MCF 10A (cell line): Measurements from ENCODE around the gene DTD2. TPM values are rescaled to one million over a fixed set of nuclear protein-coding genes. Genes with fewer than 3 reads are reported as not detected.

Experiments used
- BruUV-seq: library from RNA; stranded (reverse); fragments of 400-500 nt; replicated peaks from 2 replicates; lab custom pipeline; 2021; lab: Mats Ljungman, UMichigan
- CTCF ChIA-PET: fragments of 300-600 bp; sonication (Branson Sonifier 250); formaldehyde crosslinking; extraction: SDS; loops from one replicate; lab custom pipeline; 2021; ENCODE audit warnings: antibody characterized with exemption, inconsistent platforms; lab: Yijun Ruan, JAX
- POLR2A ChIA-PET: fragments of 300-600, 350-650 bp; sonication (Branson Sonifier 250); formaldehyde crosslinking; extraction: SDS; loops from one replicate; lab custom pipeline; 2020; ENCODE audit warnings: antibody characterized with exemption, inconsistent platforms; lab: Yijun Ruan, JAX
- DNase-seq: peaks from one replicate; pipeline ENCODE4 v3.0.0-alpha.2; 2018; ENCODE audit not compliant: unreplicated experiment
- H3K27ac Mint-ChIP-seq: one replicate; pipeline ENCODE4 v1.8.0; 2022; ENCODE audit warnings: mild to moderate bottlenecking, low read depth, mixed read lengths; ENCODE audit not compliant: unreplicated experiment
- H3K27me3 Mint-ChIP-seq: one replicate; pipeline ENCODE4 v1.8.0; 2022; ENCODE audit warnings: mixed read lengths; ENCODE audit not compliant: insufficient read depth, unreplicated experiment
- H3K36me3 Mint-ChIP-seq: one replicate; pipeline ENCODE4 v1.8.0; 2022; ENCODE audit warnings: mild to moderate bottlenecking, moderate library complexity, mixed read lengths; ENCODE audit not compliant: insufficient read depth, unreplicated experiment
- H3K4me1 Mint-ChIP-seq: one replicate; pipeline ENCODE4 v1.8.0; 2022; ENCODE audit warnings: mixed read lengths; ENCODE audit not compliant: insufficient read depth, unreplicated experiment
- H3K4me3 Mint-ChIP-seq: one replicate; pipeline ENCODE4 v1.8.0; 2022; ENCODE audit warnings: mild to moderate bottlenecking, moderate library complexity, mixed read lengths; ENCODE audit not compliant: unreplicated experiment
- H3K9me3 Mint-ChIP-seq: one replicate; pipeline ENCODE4 v1.8.0; 2022; ENCODE audit warnings: mixed read lengths; ENCODE audit not compliant: unreplicated experiment
- intact Hi-C: fragments of 100-400 bp; cut with micrococcal nuclease; formaldehyde crosslinking; loops from 2 replicates; pipeline ENCODE4 v1.14.1; 2022
- total RNA-seq: library from RNA; stranded (reverse); gene quantifications from 2 replicates; pipeline ENCODE4 v1.2.3, GENCODE V29; 2022
- TF ChIP-seq, protein P1 (sequence below): fragments of 200-600 bp; IDR thresholded peaks from one replicate; pipeline ENCODE4 v1.8.0; 2022; ENCODE audit warnings: antibody characterized with exemption, mild to moderate bottlenecking; ENCODE audit not compliant: unreplicated experiment

DTD2 gene
- total RNA-seq, 1 experiment from 2014 or later = 24.4 TPM

DNA sequence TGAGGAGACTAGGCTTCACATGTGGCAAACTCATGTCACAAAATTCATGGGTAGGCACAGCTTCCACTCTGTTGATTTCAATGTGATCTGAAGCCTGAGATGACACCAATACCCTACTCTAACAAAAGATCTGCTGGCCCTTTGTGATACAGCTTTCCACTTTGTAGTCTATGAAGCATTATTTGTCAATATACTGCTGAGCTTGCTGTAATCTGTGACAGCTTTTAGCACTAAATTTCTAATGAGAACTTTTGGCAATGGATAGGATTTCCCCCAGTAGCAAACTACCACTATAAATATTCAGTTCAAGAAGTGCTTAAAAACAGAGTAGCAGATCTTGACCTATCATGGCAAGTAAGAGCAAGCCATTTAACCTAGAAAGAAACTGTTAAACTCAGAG is 31.4 kb downstream of the DTD2 start:
- intact Hi-C loops = loop anchor here (10.0 kb wide), 1 partner anchor 689 kb away; no protein-coding TSS in a partner anchor
- Mint-ChIP-seq H3K36me3 (no peaks in the 10 kb centered on the region), H3K4me1 (peaks cover 5% of the 10 kb centered on the region), H3K4me3 (no peak overlapping the region), H3K9me3 (no peaks in the 10 kb centered on the region), H3K27me3 (no peaks in the 10 kb centered on the region), H3K27ac (no peak overlapping the region)
- DNase-seq = no peak
- ChIA-PET POLR2A (interaction anchor here (1.1 kb wide), 1 partner anchor 29 kb away, joined by 4 read pairs; no protein-coding TSS in a partner anchor), CTCF (interaction anchor here (0.6 to 2.0 kb wide), 5 partner anchors 9 to 647 kb away, joined by 3 to 4 read pairs (median 3); no protein-coding TSS in a partner anchor)
- TF ChIP-seq, protein P1, sequence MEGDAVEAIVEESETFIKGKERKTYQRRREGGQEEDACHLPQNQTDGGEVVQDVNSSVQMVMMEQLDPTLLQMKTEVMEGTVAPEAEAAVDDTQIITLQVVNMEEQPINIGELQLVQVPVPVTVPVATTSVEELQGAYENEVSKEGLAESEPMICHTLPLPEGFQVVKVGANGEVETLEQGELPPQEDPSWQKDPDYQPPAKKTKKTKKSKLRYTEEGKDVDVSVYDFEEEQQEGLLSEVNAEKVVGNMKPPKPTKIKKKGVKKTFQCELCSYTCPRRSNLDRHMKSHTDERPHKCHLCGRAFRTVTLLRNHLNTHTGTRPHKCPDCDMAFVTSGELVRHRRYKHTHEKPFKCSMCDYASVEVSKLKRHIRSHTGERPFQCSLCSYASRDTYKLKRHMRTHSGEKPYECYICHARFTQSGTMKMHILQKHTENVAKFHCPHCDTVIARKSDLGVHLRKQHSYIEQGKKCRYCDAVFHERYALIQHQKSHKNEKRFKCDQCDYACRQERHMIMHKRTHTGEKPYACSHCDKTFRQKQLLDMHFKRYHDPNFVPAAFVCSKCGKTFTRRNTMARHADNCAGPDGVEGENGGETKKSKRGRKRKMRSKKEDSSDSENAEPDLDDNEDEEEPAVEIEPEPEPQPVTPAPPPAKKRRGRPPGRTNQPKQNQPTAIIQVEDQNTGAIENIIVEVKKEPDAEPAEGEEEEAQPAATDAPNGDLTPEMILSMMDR = no peak
- BruUV-seq = no TSS peak

DNA sequence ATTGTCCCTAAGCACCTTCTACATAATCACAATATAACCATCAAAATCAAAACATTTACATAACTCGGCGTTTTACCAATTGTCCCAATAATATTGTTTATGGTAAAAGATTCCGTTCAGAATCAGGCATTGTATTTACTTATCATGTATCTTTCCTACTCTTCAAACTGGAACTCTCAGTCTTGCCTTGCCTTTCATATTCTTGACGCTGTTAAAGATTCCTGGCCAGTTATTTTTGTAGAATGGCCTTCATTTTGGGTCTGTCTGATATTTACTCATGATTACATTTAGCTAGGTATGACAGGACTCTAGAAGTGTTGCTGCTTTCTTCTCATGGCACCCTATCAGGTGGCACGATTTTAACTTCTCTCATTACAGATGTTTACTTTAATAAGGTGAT is 36.1 kb downstream of the DTD2 start:
- H3K27me3 Mint-ChIP-seq = no peaks in the 10 kb centered on the region
- no peaks in the 10 kb centered on the region for H3K9me3 Mint-ChIP-seq
- peaks cover 16% of the 10 kb centered on the region for H3K4me1 Mint-ChIP-seq
- no TSS peak for BruUV-seq
- ChIA-PET CTCF (interaction anchor here (0.6 to 2.0 kb wide), 6 partner anchors 10 to 106 kb away, joined by 3 to 8 read pairs (median 4); no protein-coding TSS in a partner anchor), POLR2A (interaction anchor here (1.2 to 4.5 kb wide), 14 partner anchors 14 to 1139 kb away, joined by 3 to 46 read pairs (median 10); partner anchors contain the start of genes ARHGAP5, DTD2 and HECTD1)
- H3K36me3 Mint-ChIP-seq = no peaks in the 10 kb centered on the region
- TF ChIP-seq, protein P1 = no peak
- intact Hi-C loops = loop anchor here (2.0 to 10.0 kb wide), 2 partner anchors 214 to 694 kb away; partner anchors contain the start of gene HECTD1
- H3K27ac Mint-ChIP-seq = peak overlapping the region; percentile 97
- no peak for DNase-seq
- peak overlapping the region; percentile 99 for H3K4me3 Mint-ChIP-seq

DNA sequence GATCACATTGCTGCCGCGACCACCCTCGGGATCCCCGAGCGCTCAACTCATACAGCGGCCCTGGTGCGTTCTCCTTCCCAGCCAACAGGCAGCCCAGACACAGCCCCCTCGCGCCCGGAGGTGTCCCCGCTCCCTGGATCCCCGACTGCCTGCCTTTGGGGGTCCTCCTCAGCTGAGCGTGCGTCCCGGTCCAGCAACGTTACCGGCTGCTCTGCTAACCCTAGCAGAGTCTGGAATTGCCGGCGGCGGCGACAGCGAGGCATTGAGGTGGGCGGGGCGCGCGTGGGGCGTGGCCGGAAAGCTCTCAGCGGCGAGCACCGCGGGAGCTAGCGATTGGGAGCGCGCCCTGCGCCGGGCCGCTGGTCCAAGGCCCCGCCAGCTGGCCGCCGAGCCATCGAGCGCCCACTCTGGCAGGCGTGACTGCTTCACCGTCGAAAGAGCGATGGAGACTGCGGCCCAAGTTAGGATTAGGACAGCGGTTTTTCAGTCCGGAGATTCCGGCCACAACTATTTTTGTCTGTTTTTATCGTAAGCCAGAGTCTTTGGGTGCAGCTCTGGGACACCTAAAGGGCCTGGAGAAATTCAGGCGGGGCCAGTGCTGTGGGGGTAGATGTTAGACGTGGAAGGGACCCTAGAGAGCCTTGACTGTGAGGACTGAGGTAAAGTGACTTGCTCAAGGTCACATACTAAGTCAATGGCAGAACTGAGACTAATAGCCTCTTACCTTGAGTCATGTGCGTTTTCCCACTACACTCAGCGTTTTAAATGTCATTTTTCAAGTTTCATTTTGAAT is 36.8 kb downstream of the DTD2 start, which contains the start of gene HEATR5A:
TSS of gene HEATR5A (minus strand) at position 232 of the 793 bp plus-strand sequence. CDS start 17,575 bp downstream, outside the sequence.
- no peaks in the 10 kb centered on the region for H3K27me3 Mint-ChIP-seq
- TF ChIP-seq, protein P1 = no peak
- H3K36me3 Mint-ChIP-seq = no peaks in the 10 kb centered on the region
- peak within 1 kb of the TSS; percentile 97 for H3K27ac Mint-ChIP-seq
- CTCF ChIA-PET = interaction anchor here (0.6 to 2.1 kb wide), 10 partner anchors 10 to 507 kb away, joined by 3 to 8 read pairs (median 4); partner anchors contain the start of gene DTD2
- intact Hi-C loops = loop anchor here (2.0 to 10.0 kb wide), 2 partner anchors 214 to 694 kb away; partner anchors contain the start of gene HECTD1
- POLR2A ChIA-PET = interaction anchor here (0.5 to 4.5 kb wide), 34 partner anchors 8 to 1140 kb away, joined by 3 to 46 read pairs (median 6); partner anchors contain the start of genes ARHGAP5, DTD2 and HECTD1
- no peaks in the 10 kb centered on the region for H3K9me3 Mint-ChIP-seq
- peaks cover 16% of the 10 kb centered on the region for H3K4me1 Mint-ChIP-seq
- no TSS peak for BruUV-seq
- H3K4me3 Mint-ChIP-seq = peak within 1 kb of the TSS; percentile 99
- DNase-seq = peak; percentile 94
